ENCODE measurements around the gene CCNK. TPM values are rescaled to one million over a fixed set of nuclear protein-coding genes. Genes with fewer than 3 reads are reported as not detected.
A peak's percentile ranks its signal among the peaks of the same experiment; 100 is the strongest.

CCNK gene
- total and polyA plus RNA-seq, 2 of the 13 experiments (the other 11 are each of a cell fraction or from before 2014, with no cell fraction given), result 4.9 to 9.7 TPM

DNA sequence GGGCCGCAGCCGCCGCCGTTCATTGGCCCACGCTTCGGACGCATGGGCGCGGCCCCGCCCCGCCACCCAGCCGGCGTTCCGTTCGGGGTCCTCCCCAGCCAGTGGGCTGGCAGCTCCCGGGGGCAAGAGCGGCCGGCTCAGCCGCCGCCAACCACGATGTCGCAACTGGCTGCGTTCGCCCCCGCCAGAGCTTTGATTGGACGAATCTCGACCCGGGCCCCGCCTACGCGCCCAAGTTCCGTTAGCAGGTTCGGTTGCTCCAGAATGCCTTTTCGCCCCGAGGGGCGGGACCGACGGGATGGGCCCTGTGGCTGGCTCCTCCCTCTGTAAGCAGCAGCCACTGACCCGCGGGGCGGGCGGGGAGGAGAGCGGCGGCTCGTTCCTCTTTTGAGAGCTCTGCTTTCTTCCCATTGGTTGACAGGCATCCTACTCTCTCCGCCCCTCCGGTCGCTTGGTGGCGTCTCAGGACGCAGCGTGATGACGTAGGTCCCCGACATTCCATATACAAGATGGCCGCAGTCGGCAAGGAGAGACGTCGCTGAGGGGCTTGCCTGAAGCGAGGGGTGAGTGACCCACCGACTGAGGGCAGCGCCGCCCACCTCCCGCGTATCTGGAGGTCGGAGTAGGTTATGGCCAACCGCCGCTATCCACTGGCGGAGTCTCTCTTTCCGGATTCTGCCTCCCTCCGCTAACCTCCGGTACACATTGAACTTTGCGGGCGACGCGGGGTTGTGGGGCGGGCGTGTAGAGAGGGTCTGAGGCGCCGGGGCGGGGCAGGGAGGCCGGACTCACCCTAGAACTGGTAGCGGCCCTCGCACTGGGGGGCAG is at the start of gene CCNK (continued):
- TF ChIP-seq, protein P1, sequence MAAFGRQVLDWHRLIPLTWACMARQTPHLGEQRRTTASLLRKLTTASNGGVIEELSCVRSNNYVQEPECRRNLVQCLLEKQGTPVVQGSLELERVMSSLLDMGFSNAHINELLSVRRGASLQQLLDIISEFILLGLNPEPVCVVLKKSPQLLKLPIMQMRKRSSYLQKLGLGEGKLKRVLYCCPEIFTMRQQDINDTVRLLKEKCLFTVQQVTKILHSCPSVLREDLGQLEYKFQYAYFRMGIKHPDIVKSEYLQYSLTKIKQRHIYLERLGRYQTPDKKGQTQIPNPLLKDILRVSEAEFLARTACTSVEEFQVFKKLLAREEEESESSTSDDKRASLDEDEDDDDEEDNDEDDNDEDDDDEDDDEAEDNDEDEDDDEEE (CRISPR knock-in tag; IDR thresholded peaks at IDR 0.05), result 0 out of 2 replicates have a peak, but pooled peaks have one; percentile 6
- TF ChIP-seq, protein P2, sequence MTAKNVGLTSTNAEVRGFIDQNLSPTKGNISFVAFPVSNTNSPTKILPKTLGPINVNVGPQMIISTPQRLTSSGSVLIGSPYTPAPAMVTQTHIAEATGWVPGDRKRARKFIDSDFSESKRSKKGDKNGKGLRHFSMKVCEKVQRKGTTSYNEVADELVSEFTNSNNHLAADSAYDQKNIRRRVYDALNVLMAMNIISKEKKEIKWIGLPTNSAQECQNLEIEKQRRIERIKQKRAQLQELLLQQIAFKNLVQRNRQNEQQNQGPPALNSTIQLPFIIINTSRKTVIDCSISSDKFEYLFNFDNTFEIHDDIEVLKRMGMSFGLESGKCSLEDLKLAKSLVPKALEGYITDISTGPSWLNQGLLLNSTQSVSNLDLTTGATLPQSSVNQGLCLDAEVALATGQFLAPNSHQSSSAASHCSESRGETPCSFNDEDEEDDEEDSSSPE (CRISPR knock-in tag; IDR thresholded peaks at IDR 0.05), result peak; percentile 71
- 0 out of 2 replicates have a peak, but pooled peaks have one; percentile 16 for TF ChIP-seq TGIF2 (CRISPR knock-in tag; IDR thresholded peaks at IDR 0.05)
- peak; percentile 35; the same call in 1 of the 2 replicates for TF ChIP-seq ZNF552 (CRISPR knock-in tag; IDR thresholded peaks at IDR 0.05; ENCODE audit: borderline replicate concordance)
- no peak for TF ChIP-seq SMARCC2 (IDR thresholded peaks at IDR 0.05)
- no peak for TF ChIP-seq EEA1 (CRISPR knock-in tag; IDR thresholded peaks at IDR 0.05; ENCODE audit: borderline replicate concordance)
- TF ChIP-seq ETV5 (CRISPR knock-in tag; IDR thresholded peaks at IDR 0.05; ENCODE audit: borderline replicate concordance), result peak; percentile 13
- TF ChIP-seq RBFOX2 (IDR thresholded peaks at IDR 0.05; ENCODE audit: low read depth, low read length), result peak; percentile 74
- peak; percentile 92; the same call in 1 of the 2 replicates for TF ChIP-seq FOXK1 (CRISPR knock-in tag; IDR thresholded peaks at IDR 0.05; ENCODE audit: borderline replicate concordance, low read depth)
- TF ChIP-seq, protein P3, sequence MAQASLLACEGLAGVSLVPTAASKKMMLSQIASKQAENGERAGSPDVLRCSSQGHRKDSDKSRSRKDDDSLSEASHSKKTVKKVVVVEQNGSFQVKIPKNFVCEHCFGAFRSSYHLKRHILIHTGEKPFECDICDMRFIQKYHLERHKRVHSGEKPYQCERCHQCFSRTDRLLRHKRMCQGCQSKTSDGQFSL (CRISPR knock-in tag; IDR thresholded peaks at IDR 0.05), result no peak
- no peak for TF ChIP-seq NR3C1 (CRISPR knock-in tag; IDR thresholded peaks at IDR 0.05)
- peak; percentile 45; the same call in 1 of the 2 replicates for TF ChIP-seq FOSL2 (CRISPR knock-in tag; IDR thresholded peaks at IDR 0.05)
- TF ChIP-seq, protein P4, sequence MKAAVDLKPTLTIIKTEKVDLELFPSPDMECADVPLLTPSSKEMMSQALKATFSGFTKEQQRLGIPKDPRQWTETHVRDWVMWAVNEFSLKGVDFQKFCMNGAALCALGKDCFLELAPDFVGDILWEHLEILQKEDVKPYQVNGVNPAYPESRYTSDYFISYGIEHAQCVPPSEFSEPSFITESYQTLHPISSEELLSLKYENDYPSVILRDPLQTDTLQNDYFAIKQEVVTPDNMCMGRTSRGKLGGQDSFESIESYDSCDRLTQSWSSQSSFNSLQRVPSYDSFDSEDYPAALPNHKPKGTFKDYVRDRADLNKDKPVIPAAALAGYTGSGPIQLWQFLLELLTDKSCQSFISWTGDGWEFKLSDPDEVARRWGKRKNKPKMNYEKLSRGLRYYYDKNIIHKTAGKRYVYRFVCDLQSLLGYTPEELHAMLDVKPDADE (CRISPR knock-in tag; IDR thresholded peaks at IDR 0.05), result no peak
- no peak for TF ChIP-seq FOXA1 (IDR thresholded peaks at IDR 0.05)
- TF ChIP-seq FOXA1 (CRISPR knock-in tag; IDR thresholded peaks at IDR 0.05), result peak; percentile 22; the same call in 1 of the 2 replicates
- no peak for TF ChIP-seq EED (CRISPR knock-in tag; IDR thresholded peaks at IDR 0.05)
- TF ChIP-seq ZNF3 (CRISPR knock-in tag; IDR thresholded peaks at IDR 0.05), result no peak
- peak; percentile 48; the same call in 1 of the 2 replicates for TF ChIP-seq ZNF768 (CRISPR knock-in tag; IDR thresholded peaks at IDR 0.05)
- 0 out of 2 replicates have a peak, but pooled peaks have one; percentile 17 for TF ChIP-seq MIER2 (CRISPR knock-in tag; IDR thresholded peaks at IDR 0.05)
- TF ChIP-seq MAFF (IDR thresholded peaks at IDR 0.05; ENCODE audit: low read depth, low read length), result no peak
- TF ChIP-seq KAT7 (CRISPR knock-in tag; IDR thresholded peaks at IDR 0.05; ENCODE audit: borderline replicate concordance), result 0 out of 2 replicates have a peak, but pooled peaks have one; percentile 29
- TF ChIP-seq ZNF143 (CRISPR knock-in tag; IDR thresholded peaks at IDR 0.05), result peak; percentile 74
- peak; percentile 47; the same call in 1 of the 2 replicates for TF ChIP-seq ZNF619 (CRISPR knock-in tag; IDR thresholded peaks at IDR 0.05)
- peak; percentile 70 for TF ChIP-seq GABPA (IDR thresholded peaks at IDR 0.05; ENCODE audit: low read depth, low read length)
- peak; percentile 92 for TF ChIP-seq GABPA (CRISPR knock-in tag; IDR thresholded peaks at IDR 0.05; ENCODE audit: low read depth)
- no peak for TF ChIP-seq SRSF9 (IDR thresholded peaks at IDR 0.05; ENCODE audit: borderline replicate concordance, insufficient read depth, low read depth, low read length, poor library complexity, severe bottlenecking)
- TF ChIP-seq NKX3-1 (CRISPR knock-in tag; IDR thresholded peaks at IDR 0.05), result no peak
- peak; percentile 73 for TF ChIP-seq ZNF501 (CRISPR knock-in tag; IDR thresholded peaks at IDR 0.05)
- TF ChIP-seq ZBTB21 (CRISPR knock-in tag; IDR thresholded peaks at IDR 0.05), result peak; percentile 62; the same call in 1 of the 2 replicates
- peak; percentile 90 for TF ChIP-seq RFXAP (CRISPR knock-in tag; IDR thresholded peaks at IDR 0.05; ENCODE audit: borderline replicate concordance)

Data from HepG2 (cell line).